ENCODE results near the gene NR1H2. TPM values are rescaled to one million over a fixed set of nuclear protein-coding genes. Genes with fewer than 3 reads are reported as not detected.
"Not testable (repeated sequence)": the region's sequence is repeated elsewhere in the genome, so short reads cannot be mapped to it uniquely, and the experiment has no call there.

The NR1H2 gene
- total RNA-seq, 3 donors from 2014 or later = 106 to 107 (median 106) TPM

- H3K27me3 Mint-ChIP-seq (ENCODE audit: low read depth) = no peaks in the 10 kb centered on the region
- ATAC-seq (no peak), DNase-seq (no peak)
- H3K4me3 Mint-ChIP-seq = no peak overlapping the region
- H3K4me1 Mint-ChIP-seq (ENCODE audit: low read depth) = peaks cover 21% of the 10 kb centered on the region
- peaks cover 27% of the 10 kb centered on the region for H3K36me3 Mint-ChIP-seq (ENCODE audit: insufficient read depth)
- H3K9me3 Mint-ChIP-seq = no peaks in the 10 kb centered on the region
Observed at GRCh38 chr19:50379602-50380001, 3.3 kb downstream of the NR1H2 start.

- peaks cover 29% of the 10 kb centered on the region for H3K36me3 Mint-ChIP-seq (ENCODE audit: insufficient read depth)
- H3K4me1 Mint-ChIP-seq (ENCODE audit: low read depth) = peaks cover 26% of the 10 kb centered on the region
- DNase-seq (no peak), ATAC-seq (no peak)
- no peak overlapping the region for H3K4me3 Mint-ChIP-seq
- no peaks in the 10 kb centered on the region for H3K27me3 Mint-ChIP-seq (ENCODE audit: low read depth)
- H3K9me3 Mint-ChIP-seq = no peaks in the 10 kb centered on the region
Observed at GRCh38 chr19:50380137-50380536, 3.9 kb downstream of the NR1H2 start.

GRCh38 chr19:50380751-50381151, 4.5 kb downstream of the NR1H2 start:
- H3K9me3 Mint-ChIP-seq = no peaks in the 10 kb centered on the region
- H3K4me1 Mint-ChIP-seq (ENCODE audit: low read depth) = peaks cover 29% of the 10 kb centered on the region
- H3K27me3 Mint-ChIP-seq (ENCODE audit: low read depth) = no peaks in the 10 kb centered on the region
- H3K36me3 Mint-ChIP-seq (ENCODE audit: insufficient read depth) = peaks cover 29% of the 10 kb centered on the region
- no peak overlapping the region for H3K4me3 Mint-ChIP-seq
- DNase-seq (no peak), ATAC-seq (no peak)

- H3K4me3 Mint-ChIP-seq = no peak overlapping the region
- peaks cover 29% of the 10 kb centered on the region for H3K36me3 Mint-ChIP-seq (ENCODE audit: insufficient read depth)
- H3K4me1 Mint-ChIP-seq (ENCODE audit: low read depth) = peaks cover 25% of the 10 kb centered on the region
- no peak for DNase-seq
- H3K27me3 Mint-ChIP-seq (ENCODE audit: low read depth) = no peaks in the 10 kb centered on the region
- H3K9me3 Mint-ChIP-seq = no peaks in the 10 kb centered on the region
- ATAC-seq = no peak
Observed at GRCh38 chr19:50381881-50382729, 5.8 kb downstream of the NR1H2 start.

- DNase-seq = no peak
- Mint-ChIP-seq H3K36me3 (ENCODE audit: insufficient read depth) (peaks cover 31% of the 10 kb centered on the region), H3K9me3 (no peaks in the 10 kb centered on the region), H3K27me3 (ENCODE audit: low read depth) (no peaks in the 10 kb centered on the region), H3K4me3 (peak overlapping the region; percentile 96), H3K4me1 (ENCODE audit: low read depth) (peaks cover 28% of the 10 kb centered on the region)
- peak in 1 of 2 donors; percentile 19 for ATAC-seq
Observed at GRCh38 chr19:50383001-50383851, 7.0 kb downstream of the NR1H2 start.

- H3K4me1 Mint-ChIP-seq (ENCODE audit: low read depth) = peaks cover 28% of the 10 kb centered on the region
- DNase-seq (peak; percentile 99), ATAC-seq (peak; percentile 90)
- no peaks in the 10 kb centered on the region for H3K9me3 Mint-ChIP-seq
- H3K36me3 Mint-ChIP-seq (ENCODE audit: insufficient read depth) = peaks cover 28% of the 10 kb centered on the region
- H3K27me3 Mint-ChIP-seq (ENCODE audit: low read depth) = no peaks in the 10 kb centered on the region
- peak within 1 kb of the TSS; percentile 96 for H3K4me3 Mint-ChIP-seq
Observed at GRCh38 chr19:50383852-50384684, 7.8 kb downstream of the NR1H2 start, which contains the start of gene POLD1. POLD1 (plus strand) TSS chr19:50384347; CDS start chr19:50398852, 14,505 bp downstream.

GRCh38 chr19:50384685-50385535, 8.7 kb downstream of the NR1H2 start:
- DNase-seq (no peak), ATAC-seq (no peak)
- peaks cover 20% of the 10 kb centered on the region for H3K36me3 Mint-ChIP-seq (ENCODE audit: insufficient read depth)
- peaks cover 28% of the 10 kb centered on the region for H3K4me1 Mint-ChIP-seq (ENCODE audit: low read depth)
- no peaks in the 10 kb centered on the region for H3K9me3 Mint-ChIP-seq
- no peaks in the 10 kb centered on the region for H3K27me3 Mint-ChIP-seq (ENCODE audit: low read depth)
- H3K4me3 Mint-ChIP-seq = peak overlapping the region; percentile 96

- peaks cover 17% of the 10 kb centered on the region for H3K36me3 Mint-ChIP-seq (ENCODE audit: insufficient read depth)
- ATAC-seq = no peak
- peak overlapping the region; percentile 45 for H3K4me3 Mint-ChIP-seq
- H3K4me1 Mint-ChIP-seq (ENCODE audit: low read depth) = peaks cover 28% of the 10 kb centered on the region
- DNase-seq = no peak
- no peaks in the 10 kb centered on the region for H3K27me3 Mint-ChIP-seq (ENCODE audit: low read depth)
- H3K9me3 Mint-ChIP-seq = no peaks in the 10 kb centered on the region
Observed at GRCh38 chr19:50387176-50387867, 11.1 kb downstream of the NR1H2 start.

- Mint-ChIP-seq H3K27me3 (ENCODE audit: low read depth) (no peaks in the 10 kb centered on the region), H3K4me1 (ENCODE audit: low read depth) (peaks cover 28% of the 10 kb centered on the region), H3K4me3 (peak overlapping the region; percentile 45), H3K36me3 (ENCODE audit: insufficient read depth) (peaks cover 17% of the 10 kb centered on the region), H3K9me3 (no peaks in the 10 kb centered on the region)
- ATAC-seq (no peak), DNase-seq (no peak)
Observed at GRCh38 chr19:50387868-50388245, 11.6 kb downstream of the NR1H2 start.

GRCh38 chr19:50390295-50390694, 14.0 kb downstream of the NR1H2 start:
- peaks cover 17% of the 10 kb centered on the region for H3K36me3 Mint-ChIP-seq (ENCODE audit: insufficient read depth)
- not testable (repeated sequence) for H3K9me3 Mint-ChIP-seq; H3K4me1 Mint-ChIP-seq (ENCODE audit: low read depth); DNase-seq; ATAC-seq; H3K27me3 Mint-ChIP-seq (ENCODE audit: low read depth); H3K4me3 Mint-ChIP-seq

- H3K9me3 Mint-ChIP-seq; H3K4me1 Mint-ChIP-seq (ENCODE audit: low read depth); H3K27me3 Mint-ChIP-seq (ENCODE audit: low read depth); ATAC-seq; DNase-seq; H3K4me3 Mint-ChIP-seq: not testable (repeated sequence)
- peaks cover 19% of the 10 kb centered on the region for H3K36me3 Mint-ChIP-seq (ENCODE audit: insufficient read depth)
Observed at GRCh38 chr19:50390952-50391351, 14.7 kb downstream of the NR1H2 start.

GRCh38 chr19:50392759-50393158, 16.5 kb downstream of the NR1H2 start:
- Mint-ChIP-seq H3K4me1 (ENCODE audit: low read depth) (peaks cover 1% of the 10 kb centered on the region), H3K9me3 (no peaks in the 10 kb centered on the region), H3K27me3 (ENCODE audit: low read depth) (no peaks in the 10 kb centered on the region), H3K4me3 (no peak overlapping the region), H3K36me3 (ENCODE audit: insufficient read depth) (peaks cover 15% of the 10 kb centered on the region)
- DNase-seq (no peak), ATAC-seq (no peak)

GRCh38 chr19:50393589-50393988, 17.3 kb downstream of the NR1H2 start:
- Mint-ChIP-seq H3K27me3 (ENCODE audit: low read depth) (no peaks in the 10 kb centered on the region), H3K9me3 (no peaks in the 10 kb centered on the region), H3K4me1 (ENCODE audit: low read depth) (no peaks in the 10 kb centered on the region), H3K36me3 (ENCODE audit: insufficient read depth) (peaks cover 13% of the 10 kb centered on the region), H3K4me3 (no peak overlapping the region)
- ATAC-seq (no peak), DNase-seq (no peak)

Measured in activated T-cell treated with anti-CD3 and anti-CD28 coated beads, Interleukin-2, amount 50 U/mL, for 4 hours (primary cell).